ENCODE data around the gene SLC41A3. TPM values are rescaled to one million over a fixed set of nuclear protein-coding genes. Genes with fewer than 3 reads are reported as not detected.

Gene SLC41A3
- total RNA-seq, 4 donors from 2014 or later, result 36.1 to 54.8 (median 46.3) TPM

Small RNA genes lying within 50 kb of the gene (small RNA-seq; reads per million reads assigned to genes)
- gene AC092903.1, result not detected

Other genes with a start within 250 kb of the SLC41A3 start
- 1 to 10 TPM in 2 of 4 donors, under 1 TPM in 1, not detected in 1; 0.60 to 8.8 (median 6.9) TPM for gene ROPN1B, start 114.9 kb downstream of the SLC41A3 start, total RNA-seq
- 10 to 100 TPM; 34.5 to 87.3 (median 50.8) TPM for gene ALDH1L1, start 96.5 kb upstream of the SLC41A3 start, total RNA-seq